MM.1S (cell line): ENCODE results near the gene DUOX1.
"Not testable (repeated sequence)": the region's sequence is repeated elsewhere in the genome, so short reads cannot be mapped to it uniquely, and the experiment has no call there.

Experiments
- DNase-seq: peaks from one replicate; pipeline ENCODE4 v3.0.0-alpha.2; 2015
- H2AFZ ChIP-seq: fragments of 300-600 bp; sonication (generic); 2 replicates; pipeline ENCODE4 v1.6.0; 2016; ENCODE audit warnings: antibody characterized with exemption, low read length
- H3F3A ChIP-seq: fragments of 300-600 bp; sonication (generic); 2 replicates; pipeline ENCODE4 v1.6.1; 2016; ENCODE audit warnings: mild to moderate bottlenecking, antibody characterized with exemption, low read length, moderate library complexity, mixed read lengths; ENCODE audit not compliant: insufficient read depth
- H3K27ac ChIP-seq: fragments of 300-600 bp; sonication (generic); 2 replicates; pipeline ENCODE4 v1.5.1; 2016; ENCODE audit warnings: mild to moderate bottlenecking, low read length
- H3K27me3 ChIP-seq: fragments of 300-600 bp; sonication (generic); replicated peaks from 2 replicates; pipeline ENCODE4 v1.6.0; 2016; ENCODE audit warnings: low read length; ENCODE audit not compliant: insufficient read depth
- H3K36me3 ChIP-seq: fragments of 300-600 bp; sonication (generic); replicated peaks from 2 replicates; pipeline ENCODE4 v1.6.1; 2016; ENCODE audit warnings: mild to moderate bottlenecking, low read length, mixed read lengths; ENCODE audit not compliant: insufficient read depth
- H3K4me1 ChIP-seq: fragments of 300-600 bp; sonication (generic); 2 replicates; pipeline ENCODE4 v1.6.1; 2016; ENCODE audit warnings: low read length, mixed read lengths
- H3K4me2 ChIP-seq: fragments of 300-600 bp; sonication (generic); 2 replicates; pipeline ENCODE4 v1.6.0; 2016; ENCODE audit warnings: low read depth, low read length
- H3K4me3 ChIP-seq: fragments of 300-600 bp; sonication (generic); 2 replicates; pipeline ENCODE4 v1.5.1; 2016; ENCODE audit warnings: low read length, mixed read lengths
- H3K79me2 ChIP-seq: fragments of 300-600 bp; sonication (generic); 2 replicates; pipeline ENCODE4 v1.6.1; 2016; ENCODE audit warnings: mixed run types, low read length, mixed read lengths
- H3K9ac ChIP-seq: fragments of 300-600 bp; sonication (generic); 2 replicates; pipeline ENCODE4 v1.6.1; 2016; ENCODE audit warnings: low read length, mixed read lengths
- H3K9me2 ChIP-seq: fragments of 300-600 bp; sonication (generic); replicated peaks from 2 replicates; pipeline ENCODE4 v1.6.1; 2016; ENCODE audit warnings: mild to moderate bottlenecking, low read length, mixed read lengths; ENCODE audit not compliant: insufficient read depth
- H3K9me3 ChIP-seq: fragments of 300-600 bp; sonication (generic); replicated peaks from 2 replicates; pipeline ENCODE4 v1.6.1; 2016; ENCODE audit warnings: mild to moderate bottlenecking, low read length, mixed read lengths; ENCODE audit not compliant: insufficient read depth
- H4K20me1 ChIP-seq: fragments of 300-600 bp; sonication (generic); 2 replicates; pipeline ENCODE4 v1.6.1; 2016; ENCODE audit warnings: mild to moderate bottlenecking, low read length, moderate library complexity, mixed read lengths; ENCODE audit not compliant: insufficient read depth
- CTCF ChIP-seq: fragments of 300-600 bp; sonication (generic); IDR thresholded peaks from 2 replicates; pipeline ENCODE4 v1.5.1; 2016; ENCODE audit warnings: antibody characterized with exemption, low read length, mixed read lengths
- EZH2 ChIP-seq: fragments of 300-600 bp; sonication (generic); optimal IDR thresholded peaks from 2 replicates; pipeline ENCODE3; 2017; ENCODE audit warnings: low read depth, mild to moderate bottlenecking, antibody characterized with exemption, low read length, mixed read lengths
- EZH2phosphoT487 ChIP-seq: fragments of 300-600 bp; sonication (generic); IDR thresholded peaks from 2 replicates; pipeline ENCODE4 v1.6.1; 2018; ENCODE audit warnings: antibody characterized with exemption, low read length

Gene DUOX1

DNA sequence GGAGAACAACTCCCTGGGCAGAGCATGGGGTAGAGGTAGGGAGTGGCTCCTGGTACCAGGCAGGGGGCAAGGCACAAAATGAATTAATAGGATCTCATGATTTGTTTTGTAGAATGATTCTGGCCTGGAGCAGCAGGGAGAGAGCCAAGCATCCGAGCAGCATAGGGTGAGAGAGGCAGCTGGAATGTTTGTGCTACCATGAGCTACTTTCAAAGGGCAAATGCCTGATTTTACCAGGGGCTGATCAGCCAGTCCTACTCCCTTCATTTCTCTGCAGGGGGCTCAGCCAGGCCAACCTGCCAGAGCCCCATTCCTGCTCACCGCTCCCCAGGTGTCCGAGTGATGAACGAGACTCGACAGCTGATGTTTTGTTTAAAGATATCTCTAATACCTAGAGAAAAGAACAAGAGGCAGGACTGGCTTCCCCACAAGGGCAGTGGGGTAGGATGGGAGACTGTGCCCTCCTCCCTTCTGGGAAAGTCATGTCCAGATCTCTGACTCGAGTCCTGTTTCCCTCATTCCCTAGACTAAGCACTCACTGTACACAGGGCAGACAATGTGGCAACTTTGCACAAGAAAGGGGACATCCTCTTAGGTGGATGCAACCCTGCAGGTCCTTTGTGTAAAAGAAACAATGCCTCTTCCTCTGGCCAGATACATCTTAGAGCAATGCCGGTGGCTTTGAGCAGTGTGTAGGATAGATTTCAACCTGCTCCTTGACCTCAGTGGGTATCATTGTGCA, 28.7 kb upstream of the DUOX1 start:
- Histone ChIP-seq H3K4me3 (no peak overlapping the region), H3K79me2 (no peaks in the 10 kb centered on the region), H3K27ac (no peak overlapping the region), H4K20me1 (no peaks in the 10 kb centered on the region), H3K27me3 (no peaks in the 10 kb centered on the region), H3K36me3 (no peaks in the 10 kb centered on the region), H3K4me2 (no peak overlapping the region), H3K9me3 (no peaks in the 10 kb centered on the region), H3F3A (no peaks in the 10 kb centered on the region), H3K4me1 (no peaks in the 10 kb centered on the region), H3K9me2 (no peaks in the 10 kb centered on the region), H3K9ac (no peak overlapping the region), H2AFZ (no peak overlapping the region)
- DNase-seq = no peak
- TF ChIP-seq CTCF (no peak), EZH2phosphoT487 (no peak), EZH2 (no peak)

DNA sequence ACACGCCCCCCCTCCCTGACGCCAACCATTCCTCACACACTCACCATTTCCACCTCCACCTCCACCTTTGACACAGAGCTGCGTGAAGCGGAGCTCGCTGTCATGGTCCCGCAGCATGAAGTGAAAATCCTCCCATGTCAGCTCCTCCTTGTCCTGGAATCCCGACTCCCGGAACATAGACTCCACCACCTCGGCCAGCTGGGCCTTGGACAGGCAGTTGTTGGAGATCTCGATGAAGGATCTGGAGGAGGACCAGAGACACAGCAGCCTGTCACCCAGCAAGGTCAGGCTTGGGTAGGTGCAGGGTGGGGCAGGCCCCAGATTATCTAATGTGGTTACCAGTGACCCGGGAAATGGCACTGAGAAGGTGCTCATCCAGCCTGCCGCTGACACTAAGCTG, 28.0 kb upstream of the DUOX1 start:
- no peaks in the 10 kb centered on the region for H3K9me3 ChIP-seq
- H3K4me3 ChIP-seq = no peak overlapping the region
- H2AFZ ChIP-seq = no peak overlapping the region
- DNase-seq = no peak
- H4K20me1 ChIP-seq = no peaks in the 10 kb centered on the region
- no peaks in the 10 kb centered on the region for H3K79me2 ChIP-seq
- no peaks in the 10 kb centered on the region for H3K4me1 ChIP-seq
- no peak overlapping the region for H3K9ac ChIP-seq
- no peaks in the 10 kb centered on the region for H3K36me3 ChIP-seq
- no peaks in the 10 kb centered on the region for H3F3A ChIP-seq
- no peak overlapping the region for H3K27ac ChIP-seq
- no peak for TF ChIP-seq EZH2
- no peak for TF ChIP-seq CTCF
- no peak for TF ChIP-seq EZH2phosphoT487
- H3K27me3 ChIP-seq = no peaks in the 10 kb centered on the region
- H3K9me2 ChIP-seq = no peaks in the 10 kb centered on the region
- H3K4me2 ChIP-seq = no peak overlapping the region

GRCh38 chr15:45102226-45102625, 27.6 kb upstream of the DUOX1 start:
- Histone ChIP-seq H2AFZ (no peak overlapping the region), H3K4me1 (no peaks in the 10 kb centered on the region), H3F3A (no peaks in the 10 kb centered on the region), H3K27me3 (no peaks in the 10 kb centered on the region), H3K4me3 (no peak overlapping the region), H3K9ac (no peak overlapping the region), H3K27ac (no peak overlapping the region), H3K9me2 (no peaks in the 10 kb centered on the region), H3K79me2 (no peaks in the 10 kb centered on the region), H3K36me3 (no peaks in the 10 kb centered on the region), H3K4me2 (no peak overlapping the region), H4K20me1 (no peaks in the 10 kb centered on the region), H3K9me3 (no peaks in the 10 kb centered on the region)
- no peak for DNase-seq
- TF ChIP-seq EZH2 (no peak), EZH2phosphoT487 (no peak), CTCF (no peak)

GRCh38 chr15:45104170-45104569, 25.6 kb upstream of the DUOX1 start:
- not testable (repeated sequence) for H3K9me3 ChIP-seq, H3K4me2 ChIP-seq, DNase-seq

More at GRCh38 chr15:45104170-45104569, 25.6 kb upstream of the DUOX1 start:
- H3K36me3 ChIP-seq, H3K27ac ChIP-seq, H3K9me2 ChIP-seq, H3F3A ChIP-seq, H3K27me3 ChIP-seq, H2AFZ ChIP-seq, H3K79me2 ChIP-seq, H3K4me3 ChIP-seq, H3K9ac ChIP-seq, H3K4me1 ChIP-seq, H4K20me1 ChIP-seq: not testable (repeated sequence)
